ENCODE results near the gene ATP4B. TPM values are rescaled to one million over a fixed set of nuclear protein-coding genes. Genes with fewer than 3 reads are reported as not detected.

ATP4B gene
- total RNA-seq, 1 donor from 2014 or later: not detected

- peaks cover 19% of the 10 kb centered on the region for H3K36me3 Mint-ChIP-seq (ENCODE audit: unreplicated experiment)
- H3K4me3 Mint-ChIP-seq (ENCODE audit: unreplicated experiment): no peak overlapping the region
- DNase-seq (ENCODE audit: extremely low spot score, unreplicated experiment): no peak
- no peak overlapping the region for H3K27ac Mint-ChIP-seq (ENCODE audit: unreplicated experiment)
- H3K9me3 Mint-ChIP-seq (ENCODE audit: unreplicated experiment): no peaks in the 10 kb centered on the region
- TF ChIP-seq, protein P1, sequence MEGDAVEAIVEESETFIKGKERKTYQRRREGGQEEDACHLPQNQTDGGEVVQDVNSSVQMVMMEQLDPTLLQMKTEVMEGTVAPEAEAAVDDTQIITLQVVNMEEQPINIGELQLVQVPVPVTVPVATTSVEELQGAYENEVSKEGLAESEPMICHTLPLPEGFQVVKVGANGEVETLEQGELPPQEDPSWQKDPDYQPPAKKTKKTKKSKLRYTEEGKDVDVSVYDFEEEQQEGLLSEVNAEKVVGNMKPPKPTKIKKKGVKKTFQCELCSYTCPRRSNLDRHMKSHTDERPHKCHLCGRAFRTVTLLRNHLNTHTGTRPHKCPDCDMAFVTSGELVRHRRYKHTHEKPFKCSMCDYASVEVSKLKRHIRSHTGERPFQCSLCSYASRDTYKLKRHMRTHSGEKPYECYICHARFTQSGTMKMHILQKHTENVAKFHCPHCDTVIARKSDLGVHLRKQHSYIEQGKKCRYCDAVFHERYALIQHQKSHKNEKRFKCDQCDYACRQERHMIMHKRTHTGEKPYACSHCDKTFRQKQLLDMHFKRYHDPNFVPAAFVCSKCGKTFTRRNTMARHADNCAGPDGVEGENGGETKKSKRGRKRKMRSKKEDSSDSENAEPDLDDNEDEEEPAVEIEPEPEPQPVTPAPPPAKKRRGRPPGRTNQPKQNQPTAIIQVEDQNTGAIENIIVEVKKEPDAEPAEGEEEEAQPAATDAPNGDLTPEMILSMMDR (IDR thresholded peaks at IDR 0.05): no peak
- no peaks in the 10 kb centered on the region for H3K27me3 Mint-ChIP-seq (ENCODE audit: unreplicated experiment)
- no peaks in the 10 kb centered on the region for H3K4me1 Mint-ChIP-seq (ENCODE audit: unreplicated experiment)
These were observed 56.6 kb downstream of the ATP4B start for GRCh38 chr13:113601166-113602070.

DNA sequence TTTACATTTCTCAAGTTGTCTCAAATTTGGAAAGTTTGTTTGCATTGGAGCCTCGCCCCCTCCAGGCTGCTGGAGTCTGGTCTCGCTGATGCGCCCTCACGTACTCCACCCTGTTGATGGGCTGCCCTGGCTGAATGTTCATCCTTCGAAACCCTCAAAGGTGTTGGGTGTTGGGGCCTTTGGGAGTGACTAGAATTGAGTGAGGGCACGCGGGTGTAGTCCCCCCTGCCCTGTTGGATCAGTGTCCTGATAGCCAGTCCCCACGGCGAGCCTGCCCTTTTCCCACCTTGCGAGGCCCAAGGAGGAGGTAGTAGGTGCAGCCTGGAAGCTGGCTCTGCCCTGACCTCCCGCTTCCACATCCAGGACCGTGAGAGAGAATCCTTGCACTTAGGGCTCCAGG is 58.6 kb downstream of the ATP4B start:
- no peaks in the 10 kb centered on the region for H3K27me3 Mint-ChIP-seq (ENCODE audit: unreplicated experiment)
- no peaks in the 10 kb centered on the region for H3K4me1 Mint-ChIP-seq (ENCODE audit: unreplicated experiment)
- no peak for DNase-seq (ENCODE audit: extremely low spot score, unreplicated experiment)
- peaks cover 25% of the 10 kb centered on the region for H3K36me3 Mint-ChIP-seq (ENCODE audit: unreplicated experiment)
- no peak overlapping the region for H3K4me3 Mint-ChIP-seq (ENCODE audit: unreplicated experiment)
- H3K9me3 Mint-ChIP-seq (ENCODE audit: unreplicated experiment): no peaks in the 10 kb centered on the region
- TF ChIP-seq, protein P1 (IDR thresholded peaks at IDR 0.05): no peak
- no peak overlapping the region for H3K27ac Mint-ChIP-seq (ENCODE audit: unreplicated experiment)

Other genes with a start within 250 kb of the ATP4B start
- gene ADPRHL1, start 204.7 kb downstream of the ATP4B start, total RNA-seq: 2.6 and 2.9 TPM in 2 replicates
- gene DCUN1D2, start 167.5 kb downstream of the ATP4B start, total RNA-seq: 27.5 and 29.0 TPM in 2 replicates
- gene TFDP1, start 73.4 kb downstream of the ATP4B start, total RNA-seq: 66.9 and 72.1 TPM in 2 replicates
- 0.24 TPM in 1 of 2 replicates, not detected in the other for gene GRK1, start 9.0 kb upstream of the ATP4B start, total RNA-seq
- gene TMEM255B, start 101.0 kb upstream of the ATP4B start, total RNA-seq: 0.84 and 0.89 TPM in 2 replicates
- 14.8 and 15.0 TPM in 2 replicates for gene GAS6, start 205.9 kb upstream of the ATP4B start, total RNA-seq

Measured in osteocyte (in vitro differentiated cells).